NCI-H510A (cell line): ENCODE data around the gene NRF1.

ENCODE experiments used
- DNase-seq: peaks from one replicate; lab custom pipeline; 2025; lab: John Stamatoyannopoulos, UW

NRF1 gene

GRCh38 chr7:129686063-129686462, 74.5 kb downstream of the NRF1 start:
- DNase-seq, result no peak

DNA sequence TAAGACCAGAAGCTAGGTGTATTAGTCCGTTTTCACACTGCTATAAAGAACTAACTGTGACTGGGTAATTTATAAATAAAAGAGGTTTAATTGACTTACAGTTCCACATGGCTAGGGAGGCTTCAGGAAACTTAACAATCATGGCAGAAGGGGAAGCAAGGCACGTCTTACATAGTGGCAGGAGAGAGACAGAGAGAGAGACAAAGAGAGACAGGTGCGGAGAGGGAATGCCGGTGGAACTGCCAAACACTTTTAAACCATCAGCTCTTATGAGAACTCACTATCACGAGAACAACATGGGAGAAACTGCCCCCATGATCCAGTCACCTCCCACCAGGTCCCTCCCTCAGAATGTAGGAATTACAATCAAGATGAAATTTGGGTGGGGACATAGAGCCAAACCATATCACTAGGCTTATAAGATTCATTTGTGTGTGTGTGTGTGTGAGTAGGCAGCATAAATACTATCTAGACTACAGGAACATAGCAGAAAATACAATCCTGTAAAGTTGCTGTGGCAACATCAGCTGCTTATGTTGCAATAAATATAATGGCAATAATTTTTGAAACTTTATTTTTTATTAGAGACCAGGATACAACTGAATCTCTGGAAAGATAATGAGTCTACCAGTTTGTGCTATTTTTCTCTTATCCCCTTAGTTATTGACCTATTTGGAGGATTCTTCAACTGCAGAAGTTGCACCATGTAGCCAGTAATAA, 77.1 kb downstream of the NRF1 start:
- no peak for DNase-seq

GRCh38 chr7:129689995-129690581, 78.6 kb downstream of the NRF1 start:
- peak; percentile 48 for DNase-seq

DNA sequence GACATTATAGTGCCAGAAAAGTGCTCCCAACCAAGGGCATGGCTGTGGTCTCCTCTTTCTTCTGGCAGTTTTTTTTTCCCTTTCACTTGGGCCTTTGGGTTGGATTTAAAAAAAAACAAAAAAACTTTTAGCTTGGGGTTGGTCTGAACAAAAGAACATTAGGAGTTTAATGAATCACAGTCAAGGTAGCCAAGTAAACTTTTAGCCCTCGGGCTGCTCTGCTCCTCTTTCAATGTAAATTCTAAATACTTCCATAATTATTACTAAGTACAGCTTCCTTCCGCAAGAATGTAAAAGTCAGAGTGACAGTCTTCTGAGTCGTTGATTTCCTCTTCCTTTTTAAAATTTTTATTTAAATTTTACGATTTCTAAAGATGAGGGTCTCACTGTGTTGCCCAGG, 79.2 kb downstream of the NRF1 start:
- no peak for DNase-seq

- DNase-seq, result no peak
These were observed 87.2 kb downstream of the NRF1 start for GRCh38 chr7:129698516-129699418.

DNA sequence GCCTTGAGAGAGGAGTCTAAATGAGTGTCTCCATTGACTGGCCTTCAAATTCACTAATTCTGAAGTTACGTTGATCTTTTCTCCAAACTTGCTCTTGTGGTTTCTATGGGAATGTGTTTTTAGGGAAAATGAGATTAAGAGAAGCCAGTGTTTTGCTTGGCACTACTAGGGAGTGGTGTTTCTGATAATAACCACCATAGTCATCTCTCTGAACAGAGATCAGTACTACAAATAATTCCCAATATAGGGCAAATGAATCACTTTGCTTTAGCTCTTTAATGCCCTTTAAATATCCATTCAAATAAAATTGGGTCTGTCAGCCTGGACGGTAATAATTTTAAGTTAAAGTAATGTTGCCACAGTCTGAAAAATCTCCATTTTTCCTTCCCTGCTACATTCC, 90.8 kb downstream of the NRF1 start:
- DNase-seq, result no peak

- DNase-seq, result no peak
These were observed 91.3 kb downstream of the NRF1 start for GRCh38 chr7:129702761-129703338.

DNA sequence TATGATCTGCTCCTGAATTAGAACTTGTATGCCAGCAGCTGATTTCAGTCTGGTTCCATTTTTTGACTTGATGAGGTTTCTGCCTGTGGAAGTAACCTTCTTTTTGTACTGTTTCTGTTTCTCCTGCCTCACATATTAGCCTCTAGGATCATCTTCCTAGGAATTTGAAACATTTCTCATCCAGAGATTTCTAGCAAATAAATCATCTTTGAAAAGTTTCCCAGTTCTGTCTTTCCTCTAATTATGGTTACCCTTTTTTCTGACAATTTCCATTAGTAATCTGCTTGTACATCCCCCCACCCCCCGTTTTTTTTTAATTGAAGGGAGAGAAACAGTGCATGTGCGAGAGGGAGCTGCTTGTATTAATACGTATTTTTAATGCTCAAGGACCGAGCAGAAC, 92.2 kb downstream of the NRF1 start:
- DNase-seq, result no peak

DNA sequence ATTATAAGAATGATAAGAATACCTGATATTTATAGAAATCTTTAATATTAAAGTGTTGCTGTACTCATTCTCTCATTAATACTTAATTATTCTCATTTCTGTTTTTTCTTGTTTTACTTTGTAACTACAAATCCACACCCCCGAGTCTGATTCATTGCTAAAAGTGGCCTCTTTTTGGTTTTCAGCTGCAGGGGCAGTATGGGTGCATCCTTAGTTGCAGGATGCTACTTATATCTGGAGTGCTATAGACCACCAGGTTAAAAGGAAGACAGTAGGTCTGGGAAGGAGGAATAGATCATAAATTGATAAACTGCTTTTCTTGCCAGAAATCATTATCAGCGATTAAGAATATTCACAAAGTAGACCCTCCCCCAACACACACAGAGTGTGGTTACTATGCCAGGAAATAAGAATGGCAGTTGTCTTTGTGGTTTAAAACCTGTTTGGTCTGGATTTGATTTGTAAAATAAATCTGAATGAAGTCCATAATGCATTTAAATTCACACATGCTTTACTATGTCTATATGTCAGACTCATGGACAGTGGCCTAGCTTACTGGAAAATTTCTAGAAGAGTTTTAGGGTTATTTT, 96.5 kb downstream of the NRF1 start:
- DNase-seq, result no peak

DNA sequence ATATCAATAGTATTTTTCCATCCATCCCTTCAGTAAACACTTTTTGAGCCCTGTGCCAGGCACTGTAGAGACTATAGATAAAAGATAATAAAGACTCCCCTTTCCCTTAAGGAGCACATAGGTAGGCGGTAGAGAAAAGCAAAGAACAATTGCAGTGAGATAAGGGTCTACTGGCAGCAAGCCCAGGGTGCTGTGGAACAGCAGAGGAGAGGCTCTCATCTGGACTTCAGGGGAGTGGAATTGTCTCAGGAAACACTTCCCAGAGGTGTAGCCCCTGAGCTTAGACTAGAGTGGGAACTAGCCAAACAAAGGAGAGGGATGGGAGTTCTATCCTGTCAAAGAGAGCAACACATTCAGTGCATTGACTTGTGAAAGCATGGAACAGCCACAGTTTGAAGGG, 102.0 kb downstream of the NRF1 start:
- DNase-seq, result no peak

GRCh38 chr7:129714514-129715063, 103.1 kb downstream of the NRF1 start:
- DNase-seq, result no peak

- DNase-seq, result no peak
These were observed 108.6 kb downstream of the NRF1 start for GRCh38 chr7:129719980-129720732.

- DNase-seq, result no peak
These were observed 109.5 kb downstream of the NRF1 start for GRCh38 chr7:129721068-129721467.

GRCh38 chr7:129723679-129724078, 112.2 kb downstream of the NRF1 start:
- DNase-seq, result no peak

DNA sequence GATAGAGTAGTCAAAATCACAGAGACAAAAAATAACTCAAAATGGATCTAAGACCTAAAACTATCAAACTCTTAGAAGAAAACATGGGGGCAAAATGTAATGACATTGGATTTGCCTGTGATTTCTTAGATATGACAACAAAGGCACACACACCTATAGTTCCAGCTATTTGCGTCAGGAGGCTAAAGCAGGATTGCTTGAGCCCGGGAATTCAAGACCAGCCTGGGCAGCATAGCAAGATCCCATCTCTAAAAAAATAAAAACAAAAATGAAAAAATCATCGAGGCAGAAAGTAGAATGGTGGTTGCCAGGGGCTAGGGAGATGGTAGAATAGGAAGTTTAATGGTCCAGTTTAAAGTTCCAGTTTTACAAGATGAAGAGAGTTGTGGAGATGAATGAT, 113.3 kb downstream of the NRF1 start:
- DNase-seq, result no peak

- no peak for DNase-seq
These were observed 117.5 kb downstream of the NRF1 start for GRCh38 chr7:129728875-129729467.

DNA sequence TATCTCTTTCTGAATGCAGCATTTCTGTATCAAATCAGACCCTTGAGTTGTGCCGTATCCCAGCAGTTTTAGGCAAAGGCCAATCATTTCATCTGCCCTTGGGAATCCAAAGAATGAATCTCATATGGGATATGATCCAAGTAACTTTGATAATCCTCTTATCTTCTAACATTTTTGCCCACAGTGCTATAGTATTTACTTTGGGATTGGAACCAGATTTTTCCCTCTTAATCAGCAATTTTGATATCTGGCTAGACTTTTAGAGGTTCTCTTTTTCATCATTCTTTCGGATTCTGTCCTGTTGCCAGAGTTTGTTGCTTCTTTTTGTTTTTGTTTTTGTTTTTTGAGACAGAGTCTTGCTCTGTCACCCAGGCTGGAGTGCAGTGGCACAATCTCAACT, 118.0 kb downstream of the NRF1 start:
- no peak for DNase-seq

- DNase-seq, result no peak
These were observed 118.6 kb downstream of the NRF1 start for GRCh38 chr7:129730159-129730558.

DNA sequence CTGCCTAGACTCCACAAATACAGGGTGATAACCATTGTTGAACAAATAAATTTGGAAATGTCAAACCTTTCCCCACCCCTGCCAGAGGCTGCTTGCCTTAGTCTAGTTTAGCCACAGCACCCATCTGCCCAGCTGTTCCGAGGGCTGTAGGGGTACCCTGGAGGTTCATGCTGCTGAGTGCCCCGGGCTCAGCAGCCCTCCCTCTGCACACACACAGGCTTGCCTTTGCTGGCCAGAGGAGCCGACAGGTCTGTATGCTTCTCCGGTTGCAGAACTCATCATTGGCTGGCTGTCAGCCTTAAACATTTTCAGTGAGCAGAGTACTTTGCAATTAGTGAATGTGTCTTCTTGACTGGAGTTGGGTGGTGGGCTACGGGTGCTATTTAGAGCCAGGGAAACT, 122.9 kb downstream of the NRF1 start:
- no peak for DNase-seq

DNA sequence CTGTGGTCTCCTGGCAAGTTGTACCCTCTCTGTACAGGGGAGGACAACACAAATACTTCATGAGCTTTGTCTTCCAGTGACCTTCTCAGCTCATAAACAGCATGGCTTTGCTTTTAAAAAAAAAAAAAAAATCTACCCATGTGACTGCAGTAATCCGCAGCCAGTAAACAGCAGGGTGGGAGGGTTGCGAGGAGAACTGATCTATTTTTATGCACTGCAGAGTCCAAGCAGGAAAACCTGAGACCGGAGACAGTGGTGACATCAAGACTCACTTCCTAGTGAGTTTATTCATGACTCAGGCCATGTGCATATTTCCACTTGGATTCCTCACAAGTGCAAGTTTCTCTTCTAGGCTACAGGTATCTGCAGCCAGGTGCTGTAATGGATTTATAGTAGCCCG, 127.9 kb downstream of the NRF1 start:
- no peak for DNase-seq
